ENCODE results near the gene GPR142. TPM values are rescaled to one million over a fixed set of nuclear protein-coding genes. Genes with fewer than 3 reads are reported as not detected.

Gene GPR142
- total and polyA plus RNA-seq, 2 of the 8 experiments (the other 6 are each of a cell fraction or from before 2014, with no cell fraction given) = 0.05 TPM; not detected in 1

GRCh38 chr17:74334393-74335039 is 32.8 kb upstream of the GPR142 start:
- WGBS, 2 experiments (ENCODE audit: extremely low coverage in 1 of 2, insufficient coverage in 1 of 2, insufficient read length in 1 of 2, insufficient replicate concordance in 2 of 2, low coverage in 1 of 2, low lambda C conversion rate in 2 of 2, missing lambda C conversion rate in 1 of 2) = 97% methylated on average over 2 of the region's 2 CpGs; no CpG with 5 or more reads in 1 of the 2 experiments
- H3K79me1 ChIP-seq (ENCODE audit: low read depth, low read length) = no peaks in the 10 kb centered on the region
- CTCF ChIA-PET (ENCODE audit: partially characterized antibody) = interaction anchor here (1.2 to 7.3 kb wide), 6 partner anchors 14 to 34 kb away, joined by 4 to 55 read pairs (median 6); partner anchors contain the start of gene GPR142
- TF ChIP-seq CHD1 (IDR thresholded peaks at IDR 0.05; ENCODE audit: low read depth, low read length) (no peak), SP1 (IDR thresholded peaks at IDR 0.05; ENCODE audit: low read depth, low read length) (no peak), SP4 (IDR thresholded peaks at IDR 0.05; ENCODE audit: low read length) (no peak), SRF (IDR thresholded peaks at IDR 0.05; ENCODE audit: low read depth, low read length) (no peak), SAP30 (IDR thresholded peaks at IDR 0.05; ENCODE audit: insufficient read depth, insufficient replicate concordance, low read length) (no peak), POLR2AphosphoS5 (IDR thresholded peaks at IDR 0.05; ENCODE audit: low read depth, low read length) (no peak), PHF8 (conservative IDR thresholded peaks at IDR 0.05; ENCODE audit: low read depth, low read length) (no peak), E2F6 (IDR thresholded peaks at IDR 0.05) (no peak), SUZ12 (IDR thresholded peaks at IDR 0.05; ENCODE audit: low read length) (no peak), BCL11A (IDR thresholded peaks at IDR 0.05; ENCODE audit: low read depth in 2 of 2, low read length in 2 of 2) (no peak), CEBPB (IDR thresholded peaks at IDR 0.05; ENCODE audit: low read depth, low read length) (no peak), TAF1 (IDR thresholded peaks at IDR 0.05; ENCODE audit: low read depth, low read length) (no peak), SIN3A (conservative IDR thresholded peaks at IDR 0.05 in 1 of 2, IDR thresholded peaks at IDR 0.05 in 1 of 2; ENCODE audit: low read depth in 1 of 2, low read length in 2 of 2) (no peak)

More at GRCh38 chr17:74334393-74335039, 32.8 kb upstream of the GPR142 start:
- DNase-seq (ENCODE audit: low read depth in 1 of 2, low spot score in 2 of 2) = no peak
- H3K23me2 ChIP-seq (ENCODE audit: low read depth, low read length) = no peaks in the 10 kb centered on the region; the same call in 1 of the 2 replicates
- H2BK15ac ChIP-seq (ENCODE audit: low read length) = no peak overlapping the region
- H3K27ac ChIP-seq (ENCODE audit: low read depth, low read length) = no peak overlapping the region
- H4K8ac ChIP-seq (ENCODE audit: extremely low read depth, insufficient read depth, low read length) = no peak overlapping the region
- no peak overlapping the region for H2BK20ac ChIP-seq (ENCODE audit: low read length)
- H3K4me1 ChIP-seq (replicated peaks in 1 of 4; ENCODE audit: control insufficient read depth in 3 of 4, insufficient read depth in 4 of 4, low read length in 3 of 4) = peaks cover 0 to 9% (median 3%) of the 10 kb centered on the region in 4 experiments; a peak in 4 of 7 replicates
- H4K5ac ChIP-seq (ENCODE audit: insufficient read length, low read depth, low read length) = no peak overlapping the region
- H3K4ac ChIP-seq (replicated peaks; ENCODE audit: insufficient read length, low read depth, low read length) = no peak overlapping the region
- no peak for FAIRE-seq
- no peak overlapping the region for H2AK5ac ChIP-seq (ENCODE audit: low read depth, low read length)
- POLR2A ChIA-PET (ENCODE audit: partially characterized antibody) = no interaction called here
- no peak overlapping the region for H4K91ac ChIP-seq (replicated peaks; ENCODE audit: insufficient read length, low read length)
- H3K56ac ChIP-seq (replicated peaks; ENCODE audit: insufficient read length, low read depth, low read length) = no peak overlapping the region
- H3K79me2 ChIP-seq (ENCODE audit: control insufficient read depth in 1 of 2, insufficient read depth in 2 of 2, low read length in 2 of 2) = no peaks in the 10 kb centered on the region
- H3K14ac ChIP-seq (ENCODE audit: insufficient read length) = no peak overlapping the region
- no peak overlapping the region for H3K18ac ChIP-seq (ENCODE audit: extremely low read depth, low read length)
- H3K23ac ChIP-seq (ENCODE audit: insufficient read length) = no peak overlapping the region
- H3K27me3 ChIP-seq (replicated peaks in 1 of 4; ENCODE audit: control insufficient read depth in 3 of 4, extremely low read depth in 1 of 4, insufficient read depth in 3 of 4, low read length in 3 of 4) = no peaks in the 10 kb centered on the region; a peak in 1 of 7 replicates
- H2BK12ac ChIP-seq (ENCODE audit: low read depth, low read length) = no peak overlapping the region
- no peak overlapping the region for H2BK5ac ChIP-seq (ENCODE audit: low read depth, low read length)
- H3K9ac ChIP-seq (replicated peaks in 1 of 4; ENCODE audit: extremely low read depth in 1 of 4, low read depth in 3 of 4, low read length in 3 of 4) = no peak overlapping the region
- no peak overlapping the region for H2BK120ac ChIP-seq (replicated peaks; ENCODE audit: low read depth, low read length)
- no peaks in the 10 kb centered on the region for H3K36me3 ChIP-seq (ENCODE audit: control insufficient read depth in 2 of 4, insufficient read depth in 4 of 4, low read length in 3 of 4)
- no peak overlapping the region for H2AFZ ChIP-seq (ENCODE audit: low read length)
- no peak overlapping the region for H3K4me3 ChIP-seq (ENCODE audit: extremely low read depth in 1 of 4, insufficient read depth in 2 of 4, low read depth in 3 of 4, low read length in 4 of 4)
- H3K9me3 ChIP-seq (ENCODE audit: insufficient read depth in 2 of 2, low read depth in 1 of 2, low read length in 1 of 2) = peaks cover 7 to 13% of the 10 kb centered on the region in 2 experiments; a peak in 2 of 4 replicates
- no peaks in the 10 kb centered on the region for H4K20me1 ChIP-seq (replicated peaks in 1 of 2; ENCODE audit: control insufficient read depth in 1 of 2, insufficient read depth in 2 of 2, low read length in 2 of 2)
- no peak overlapping the region for H3K4me2 ChIP-seq (ENCODE audit: insufficient read depth in 1 of 2, low read depth in 2 of 2, low read length in 2 of 2)

Measured in H1 (cell line).